Measurements from ENCODE around the gene AKAP1. TPM values are rescaled to one million over a fixed set of nuclear protein-coding genes. Genes with fewer than 3 reads are reported as not detected.

AKAP1 gene
- polyA plus RNA-seq, 1 donor from 2014 or later: 38.7 TPM

- Histone ChIP-seq H3F3A (ENCODE audit: insufficient read depth, low read length, poor library complexity, severe bottlenecking) (no peaks in the 10 kb centered on the region), H3K9me2 (ENCODE audit: insufficient read depth, low read length) (no peaks in the 10 kb centered on the region), H3K4me3 (ENCODE audit: low read length) (no peak overlapping the region), H3K79me2 (replicated peaks; ENCODE audit: insufficient read depth, low read length) (no peaks in the 10 kb centered on the region), H3K36me3 (ENCODE audit: insufficient read depth, low read length) (peaks cover 3% of the 10 kb centered on the region), H2AFZ (ENCODE audit: low read depth, low read length) (no peak overlapping the region), H3K27ac (ENCODE audit: low read length) (no peak overlapping the region), H3K9me3 (ENCODE audit: low read length) (no peaks in the 10 kb centered on the region), H3K9ac (ENCODE audit: low read length) (no peak overlapping the region), H3K4me2 (ENCODE audit: low read length) (no peak overlapping the region), H3K27me3 (ENCODE audit: insufficient read depth, low read depth, low read length) (no peaks in the 10 kb centered on the region), H4K20me1 (ENCODE audit: insufficient read depth) (no peaks in the 10 kb centered on the region)
- TF ChIP-seq EP300 (conservative IDR thresholded peaks at IDR 0.05; ENCODE audit: poor library complexity, severe bottlenecking) (no peak), POLR2AphosphoS5 (IDR thresholded peaks at IDR 0.05) (no peak), TAF1 (IDR thresholded peaks at IDR 0.05; ENCODE audit: low read depth) (no peak), MXI1 (conservative IDR thresholded peaks at IDR 0.05; ENCODE audit: poor library complexity, severe bottlenecking) (no peak), EZH2 (IDR thresholded peaks at IDR 0.05; ENCODE audit: borderline replicate concordance, insufficient read depth, low read length, poor library complexity, severe bottlenecking) (no peak), RAD21 (conservative IDR thresholded peaks at IDR 0.05) (no peak)
- TF ChIP-seq, protein P1, sequence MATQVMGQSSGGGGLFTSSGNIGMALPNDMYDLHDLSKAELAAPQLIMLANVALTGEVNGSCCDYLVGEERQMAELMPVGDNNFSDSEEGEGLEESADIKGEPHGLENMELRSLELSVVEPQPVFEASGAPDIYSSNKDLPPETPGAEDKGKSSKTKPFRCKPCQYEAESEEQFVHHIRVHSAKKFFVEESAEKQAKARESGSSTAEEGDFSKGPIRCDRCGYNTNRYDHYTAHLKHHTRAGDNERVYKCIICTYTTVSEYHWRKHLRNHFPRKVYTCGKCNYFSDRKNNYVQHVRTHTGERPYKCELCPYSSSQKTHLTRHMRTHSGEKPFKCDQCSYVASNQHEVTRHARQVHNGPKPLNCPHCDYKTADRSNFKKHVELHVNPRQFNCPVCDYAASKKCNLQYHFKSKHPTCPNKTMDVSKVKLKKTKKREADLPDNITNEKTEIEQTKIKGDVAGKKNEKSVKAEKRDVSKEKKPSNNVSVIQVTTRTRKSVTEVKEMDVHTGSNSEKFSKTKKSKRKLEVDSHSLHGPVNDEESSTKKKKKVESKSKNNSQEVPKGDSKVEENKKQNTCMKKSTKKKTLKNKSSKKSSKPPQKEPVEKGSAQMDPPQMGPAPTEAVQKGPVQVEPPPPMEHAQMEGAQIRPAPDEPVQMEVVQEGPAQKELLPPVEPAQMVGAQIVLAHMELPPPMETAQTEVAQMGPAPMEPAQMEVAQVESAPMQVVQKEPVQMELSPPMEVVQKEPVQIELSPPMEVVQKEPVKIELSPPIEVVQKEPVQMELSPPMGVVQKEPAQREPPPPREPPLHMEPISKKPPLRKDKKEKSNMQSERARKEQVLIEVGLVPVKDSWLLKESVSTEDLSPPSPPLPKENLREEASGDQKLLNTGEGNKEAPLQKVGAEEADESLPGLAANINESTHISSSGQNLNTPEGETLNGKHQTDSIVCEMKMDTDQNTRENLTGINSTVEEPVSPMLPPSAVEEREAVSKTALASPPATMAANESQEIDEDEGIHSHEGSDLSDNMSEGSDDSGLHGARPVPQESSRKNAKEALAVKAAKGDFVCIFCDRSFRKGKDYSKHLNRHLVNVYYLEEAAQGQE (IDR thresholded peaks at IDR 0.05; ENCODE audit: borderline replicate concordance): no peak
- TF ChIP-seq, protein P2, sequence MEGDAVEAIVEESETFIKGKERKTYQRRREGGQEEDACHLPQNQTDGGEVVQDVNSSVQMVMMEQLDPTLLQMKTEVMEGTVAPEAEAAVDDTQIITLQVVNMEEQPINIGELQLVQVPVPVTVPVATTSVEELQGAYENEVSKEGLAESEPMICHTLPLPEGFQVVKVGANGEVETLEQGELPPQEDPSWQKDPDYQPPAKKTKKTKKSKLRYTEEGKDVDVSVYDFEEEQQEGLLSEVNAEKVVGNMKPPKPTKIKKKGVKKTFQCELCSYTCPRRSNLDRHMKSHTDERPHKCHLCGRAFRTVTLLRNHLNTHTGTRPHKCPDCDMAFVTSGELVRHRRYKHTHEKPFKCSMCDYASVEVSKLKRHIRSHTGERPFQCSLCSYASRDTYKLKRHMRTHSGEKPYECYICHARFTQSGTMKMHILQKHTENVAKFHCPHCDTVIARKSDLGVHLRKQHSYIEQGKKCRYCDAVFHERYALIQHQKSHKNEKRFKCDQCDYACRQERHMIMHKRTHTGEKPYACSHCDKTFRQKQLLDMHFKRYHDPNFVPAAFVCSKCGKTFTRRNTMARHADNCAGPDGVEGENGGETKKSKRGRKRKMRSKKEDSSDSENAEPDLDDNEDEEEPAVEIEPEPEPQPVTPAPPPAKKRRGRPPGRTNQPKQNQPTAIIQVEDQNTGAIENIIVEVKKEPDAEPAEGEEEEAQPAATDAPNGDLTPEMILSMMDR (IDR thresholded peaks at IDR 0.05; ENCODE audit: poor library complexity, severe bottlenecking): no peak
These were observed 40.4 kb downstream of the AKAP1 start for GRCh38 chr17:57125406-57125805.

DNA sequence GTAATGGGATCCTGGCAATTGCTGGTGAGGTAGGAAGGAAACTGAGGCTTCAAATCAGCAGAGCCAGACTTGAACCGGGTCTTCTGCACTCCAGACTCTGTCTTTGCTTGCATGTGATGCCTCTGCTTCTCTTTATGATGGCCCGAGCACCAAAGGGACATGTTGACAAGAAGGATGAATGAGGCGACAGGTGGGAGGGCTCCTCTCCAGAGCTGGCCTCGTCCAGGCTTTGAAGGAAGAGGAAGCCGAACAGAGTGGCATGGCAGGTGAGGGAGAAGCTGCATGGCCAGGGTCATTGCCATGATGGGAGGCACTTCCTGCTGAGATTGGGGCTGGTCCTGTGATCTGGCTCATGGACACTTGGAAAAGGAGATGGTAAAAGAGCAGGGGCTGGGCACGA, 40.8 kb downstream of the AKAP1 start:
- Histone ChIP-seq H3K4me3 (ENCODE audit: low read length) (no peak overlapping the region), H4K20me1 (ENCODE audit: insufficient read depth) (no peaks in the 10 kb centered on the region), H3K9me3 (ENCODE audit: low read length) (no peaks in the 10 kb centered on the region), H2AFZ (ENCODE audit: low read depth, low read length) (no peak overlapping the region), H3F3A (ENCODE audit: insufficient read depth, low read length, poor library complexity, severe bottlenecking) (no peaks in the 10 kb centered on the region), H3K9ac (ENCODE audit: low read length) (no peak overlapping the region), H3K4me2 (ENCODE audit: low read length) (no peak overlapping the region), H3K9me2 (ENCODE audit: insufficient read depth, low read length) (no peaks in the 10 kb centered on the region), H3K79me2 (replicated peaks; ENCODE audit: insufficient read depth, low read length) (no peaks in the 10 kb centered on the region), H3K27ac (ENCODE audit: low read length) (no peak overlapping the region), H3K27me3 (ENCODE audit: insufficient read depth, low read depth, low read length) (no peaks in the 10 kb centered on the region), H3K36me3 (ENCODE audit: insufficient read depth, low read length) (peaks cover 3% of the 10 kb centered on the region)
- no peak for TF ChIP-seq RAD21 (conservative IDR thresholded peaks at IDR 0.05)
- no peak for TF ChIP-seq SMC3 (conservative IDR thresholded peaks at IDR 0.05; ENCODE audit: poor library complexity)
- no peak for TF ChIP-seq TAF1 (IDR thresholded peaks at IDR 0.05; ENCODE audit: low read depth)
